IPS-15b (cell line): ENCODE measurements around the gene COL19A1.
"Not testable (repeated sequence)": the region's sequence is repeated elsewhere in the genome, so short reads cannot be mapped to it uniquely, and the experiment has no call there.

Experiments
- H3K27me3 ChIP-seq: one replicate; pipeline ENCODE4 v1.6.1; 2013; ENCODE audit warnings: low read length; ENCODE audit not compliant: control insufficient read depth, insufficient read depth
- H3K36me3 ChIP-seq: one replicate; pipeline ENCODE4 v1.6.1; 2013; ENCODE audit warnings: low read length; ENCODE audit not compliant: control insufficient read depth, insufficient read depth
- H3K4me1 ChIP-seq: one replicate; pipeline ENCODE4 v1.6.1; 2013; ENCODE audit warnings: mild to moderate bottlenecking, low read length; ENCODE audit not compliant: control insufficient read depth, insufficient read depth
- H3K4me3 ChIP-seq: one replicate; pipeline ENCODE4 v1.5.1; 2013; ENCODE audit warnings: low read depth, low read length
- H3K9ac ChIP-seq: one replicate; pipeline ENCODE4 v1.6.1; 2013; ENCODE audit warnings: low read depth, mild to moderate bottlenecking, low read length
- H3K9me3 ChIP-seq: one replicate; pipeline ENCODE4 v1.6.1; 2013; ENCODE audit warnings: mild to moderate bottlenecking, low read length; ENCODE audit not compliant: control insufficient read depth, insufficient read depth

Gene COL19A1

GRCh38 chr6:69985180-69985579 is 118.8 kb downstream of the COL19A1 start:
- H3K36me3 ChIP-seq = no peaks in the 10 kb centered on the region
- H3K9ac ChIP-seq = no peak overlapping the region
- H3K4me3 ChIP-seq = no peak overlapping the region
- H3K9me3 ChIP-seq = no peaks in the 10 kb centered on the region
- H3K4me1 ChIP-seq = no peaks in the 10 kb centered on the region
- no peaks in the 10 kb centered on the region for H3K27me3 ChIP-seq

- Histone ChIP-seq H3K27me3 (no peaks in the 10 kb centered on the region), H3K9ac (no peak overlapping the region), H3K4me3 (no peak overlapping the region), H3K36me3 (no peaks in the 10 kb centered on the region), H3K4me1 (no peaks in the 10 kb centered on the region), H3K9me3 (no peaks in the 10 kb centered on the region)
Observed at GRCh38 chr6:69987550-69987949, 121.2 kb downstream of the COL19A1 start.

GRCh38 chr6:69988458-69989126 is 122.2 kb downstream of the COL19A1 start:
- Histone ChIP-seq H3K4me1 (no peaks in the 10 kb centered on the region), H3K36me3 (no peaks in the 10 kb centered on the region), H3K9me3 (no peaks in the 10 kb centered on the region), H3K27me3 (no peaks in the 10 kb centered on the region), H3K4me3 (no peak overlapping the region), H3K9ac (no peak overlapping the region)

- Histone ChIP-seq H3K4me1 (no peaks in the 10 kb centered on the region), H3K9ac (no peak overlapping the region), H3K9me3 (no peaks in the 10 kb centered on the region)
Observed at GRCh38 chr6:69994251-69994650, 127.9 kb downstream of the COL19A1 start.

GRCh38 chr6:70008189-70008588 is 141.8 kb downstream of the COL19A1 start:
- Histone ChIP-seq H3K27me3 (no peaks in the 10 kb centered on the region), H3K36me3 (no peaks in the 10 kb centered on the region), H3K9me3 (no peaks in the 10 kb centered on the region), H3K9ac (no peak overlapping the region), H3K4me3 (no peak overlapping the region), H3K4me1 (no peaks in the 10 kb centered on the region)

More at GRCh38 chr6:69994251-69994650, 127.9 kb downstream of the COL19A1 start:
- no peaks in the 10 kb centered on the region for H3K36me3 ChIP-seq
- H3K27me3 ChIP-seq = no peaks in the 10 kb centered on the region
- no peak overlapping the region for H3K4me3 ChIP-seq

GRCh38 chr6:70010339-70010738 is 144.0 kb downstream of the COL19A1 start:
- H3K4me3 ChIP-seq, H3K36me3 ChIP-seq, H3K4me1 ChIP-seq, H3K9ac ChIP-seq, H3K27me3 ChIP-seq, H3K9me3 ChIP-seq: not testable (repeated sequence)

- H3K27me3 ChIP-seq, H3K4me1 ChIP-seq, H3K4me3 ChIP-seq, H3K9me3 ChIP-seq, H3K36me3 ChIP-seq, H3K9ac ChIP-seq: not testable (repeated sequence)
Observed at GRCh38 chr6:70023201-70023600, 156.8 kb downstream of the COL19A1 start.

- no peak overlapping the region for H3K9ac ChIP-seq
- no peaks in the 10 kb centered on the region for H3K36me3 ChIP-seq
- no peak overlapping the region for H3K4me3 ChIP-seq
- no peaks in the 10 kb centered on the region for H3K9me3 ChIP-seq
- no peaks in the 10 kb centered on the region for H3K27me3 ChIP-seq
- no peaks in the 10 kb centered on the region for H3K4me1 ChIP-seq
Observed at GRCh38 chr6:70028246-70028645, 161.9 kb downstream of the COL19A1 start.

- Histone ChIP-seq H3K4me1 (no peaks in the 10 kb centered on the region), H3K4me3 (no peak overlapping the region), H3K9ac (no peak overlapping the region), H3K9me3 (no peaks in the 10 kb centered on the region), H3K36me3 (no peaks in the 10 kb centered on the region), H3K27me3 (no peaks in the 10 kb centered on the region)
Observed at GRCh38 chr6:70028926-70029325, 162.6 kb downstream of the COL19A1 start.

GRCh38 chr6:70033781-70034180 is 167.4 kb downstream of the COL19A1 start:
- no peak overlapping the region for H3K9ac ChIP-seq
- H3K27me3 ChIP-seq = no peaks in the 10 kb centered on the region
- no peak overlapping the region for H3K4me3 ChIP-seq
- H3K9me3 ChIP-seq = no peaks in the 10 kb centered on the region
- H3K36me3 ChIP-seq = no peaks in the 10 kb centered on the region
- peaks cover 2% of the 10 kb centered on the region for H3K4me1 ChIP-seq

- Histone ChIP-seq H3K9ac (no peak overlapping the region), H3K27me3 (no peaks in the 10 kb centered on the region), H3K4me3 (no peak overlapping the region), H3K9me3 (no peaks in the 10 kb centered on the region), H3K4me1 (peaks cover 2% of the 10 kb centered on the region), H3K36me3 (no peaks in the 10 kb centered on the region)
Observed at GRCh38 chr6:70037445-70037844, 171.1 kb downstream of the COL19A1 start.

- no peaks in the 10 kb centered on the region for H3K36me3 ChIP-seq
- no peaks in the 10 kb centered on the region for H3K27me3 ChIP-seq
- no peaks in the 10 kb centered on the region for H3K4me1 ChIP-seq
- no peak overlapping the region for H3K4me3 ChIP-seq
- H3K9ac ChIP-seq = no peak overlapping the region
- no peaks in the 10 kb centered on the region for H3K9me3 ChIP-seq
Observed at GRCh38 chr6:70040766-70041165, 174.4 kb downstream of the COL19A1 start.
